ENCODE data around the gene SLC43A2. TPM values are rescaled to one million over a fixed set of nuclear protein-coding genes. Genes with fewer than 3 reads are reported as not detected.

Gene SLC43A2
- total RNA-seq, 1 experiment from 2014 or later: 12.9 TPM

DNA sequence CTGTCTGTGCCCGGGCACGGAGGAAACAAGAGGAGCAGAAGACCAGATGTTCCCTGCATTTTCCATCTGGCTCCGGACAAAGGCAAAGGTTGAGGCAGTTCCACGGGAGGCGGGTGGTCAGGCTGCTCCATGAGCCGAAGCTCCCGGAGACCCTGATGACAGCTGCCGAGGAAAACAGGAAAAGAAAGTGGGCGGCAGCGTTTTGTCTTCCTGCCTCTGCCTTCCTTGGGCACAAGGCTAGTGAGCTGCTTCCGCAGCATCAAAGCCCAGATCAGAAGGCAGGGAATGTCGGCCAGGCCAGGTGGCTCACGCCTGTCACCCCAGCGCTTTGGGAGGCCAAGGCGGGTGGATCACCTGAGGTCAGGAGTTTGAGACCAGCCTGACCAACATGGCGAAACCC, 16.2 kb downstream of the SLC43A2 start:
- Histone ChIP-seq H3K4ac (ENCODE audit: low read depth, low read length) (no peak overlapping the region), H2BK15ac (ENCODE audit: low read depth, low read length) (no peak overlapping the region), H2BK5ac (ENCODE audit: insufficient read length, low read length) (no peak overlapping the region), H3T11ph (ENCODE audit: low read length) (no peak overlapping the region), H2AFZ (ENCODE audit: low read length) (no peak overlapping the region), H2BK120ac (ENCODE audit: low read depth, low read length, poor library complexity, severe bottlenecking) (no peak overlapping the region), H3K79me1 (ENCODE audit: insufficient read depth, low read depth, low read length, poor library complexity, severe bottlenecking) (no peaks in the 10 kb centered on the region), H3K4me1 (ENCODE audit: insufficient read depth, low read length) (no peaks in the 10 kb centered on the region), H4K5ac (ENCODE audit: insufficient read length, low read depth, low read length) (no peak overlapping the region), H2BK12ac (ENCODE audit: insufficient read length, low read depth, low read length) (no peak overlapping the region), H3K4me2 (ENCODE audit: insufficient read depth, insufficient read length, low read length) (no peak overlapping the region), H3K18ac (ENCODE audit: insufficient read length, low read depth, low read length) (no peak overlapping the region), H3K56ac (ENCODE audit: insufficient read length, low read depth, low read length) (no peak overlapping the region), H3K9ac (ENCODE audit: extremely low read depth, insufficient read length, low read length) (no peak overlapping the region), H2AK5ac (ENCODE audit: insufficient read length, low read length) (no peak overlapping the region), H3K14ac (ENCODE audit: insufficient read depth, low read length) (no peak overlapping the region), H3K27ac (ENCODE audit: insufficient read length, low read depth, low read length) (no peak overlapping the region), H2BK20ac (ENCODE audit: low read depth, low read length, poor library complexity, severe bottlenecking) (no peak overlapping the region), H3K27me3 (ENCODE audit: insufficient read depth, low read length) (no peaks in the 10 kb centered on the region), H4K91ac (ENCODE audit: insufficient read length, low read depth, low read length) (no peak overlapping the region), H3K23me2 (ENCODE audit: insufficient read length, low read depth, low read length, poor library complexity, severe bottlenecking) (no peaks in the 10 kb centered on the region), H3K23ac (ENCODE audit: insufficient read length, low read depth, low read length) (no peak overlapping the region), H3K9me3 (ENCODE audit: control insufficient read depth, low read depth, low read length) (no peaks in the 10 kb centered on the region), H4K20me1 (ENCODE audit: control insufficient read depth, insufficient read depth, insufficient read length) (no peaks in the 10 kb centered on the region), H3K79me2 (ENCODE audit: insufficient read depth, low read length) (no peaks in the 10 kb centered on the region), H4K8ac (replicated peaks; ENCODE audit: insufficient read length, low read depth, low read length) (no peak overlapping the region)
- no peak for DNase-seq
- WGBS (ENCODE audit: extremely low coverage, insufficient read length, low lambda C conversion rate): no CpG with 5 or more reads among the region's 16 CpGs
- Mint-ChIP-seq H3K4me1 (peaks cover 0 to under 1% of the 10 kb centered on the region in 2 experiments; a peak in 1 of 4 replicates), H3K27me3 (ENCODE audit: low read depth) (no peaks in the 10 kb centered on the region), H3K36me3 (ENCODE audit: insufficient read depth in 1 of 3, low read depth in 3 of 3) (peaks cover 2 to 12% (median 7%) of the 10 kb centered on the region in 3 experiments; a peak in 5 of 7 replicates), H3K9me3 (no peaks in the 10 kb centered on the region), H3K4me3 (no peak overlapping the region), H3K27ac (peak overlapping the region in 1 of 3 experiments; percentile 72; a peak in 1 of 7 replicates)
- TF ChIP-seq, protein P1, sequence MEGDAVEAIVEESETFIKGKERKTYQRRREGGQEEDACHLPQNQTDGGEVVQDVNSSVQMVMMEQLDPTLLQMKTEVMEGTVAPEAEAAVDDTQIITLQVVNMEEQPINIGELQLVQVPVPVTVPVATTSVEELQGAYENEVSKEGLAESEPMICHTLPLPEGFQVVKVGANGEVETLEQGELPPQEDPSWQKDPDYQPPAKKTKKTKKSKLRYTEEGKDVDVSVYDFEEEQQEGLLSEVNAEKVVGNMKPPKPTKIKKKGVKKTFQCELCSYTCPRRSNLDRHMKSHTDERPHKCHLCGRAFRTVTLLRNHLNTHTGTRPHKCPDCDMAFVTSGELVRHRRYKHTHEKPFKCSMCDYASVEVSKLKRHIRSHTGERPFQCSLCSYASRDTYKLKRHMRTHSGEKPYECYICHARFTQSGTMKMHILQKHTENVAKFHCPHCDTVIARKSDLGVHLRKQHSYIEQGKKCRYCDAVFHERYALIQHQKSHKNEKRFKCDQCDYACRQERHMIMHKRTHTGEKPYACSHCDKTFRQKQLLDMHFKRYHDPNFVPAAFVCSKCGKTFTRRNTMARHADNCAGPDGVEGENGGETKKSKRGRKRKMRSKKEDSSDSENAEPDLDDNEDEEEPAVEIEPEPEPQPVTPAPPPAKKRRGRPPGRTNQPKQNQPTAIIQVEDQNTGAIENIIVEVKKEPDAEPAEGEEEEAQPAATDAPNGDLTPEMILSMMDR (conservative IDR thresholded peaks at IDR 0.05): no peak

Data from H9 (cell line).